HG03175 (cell line): ENCODE measurements around the gene WDR88.

Experiments used
- ATAC-seq: cut with Tn5 transposase; IDR thresholded peaks from one replicate; pipeline ENCODE4 v1.9.1; 2021; ENCODE audit warnings: mild to moderate bottlenecking, moderate library complexity; ENCODE audit not compliant: unreplicated experiment

Gene WDR88, protein sequence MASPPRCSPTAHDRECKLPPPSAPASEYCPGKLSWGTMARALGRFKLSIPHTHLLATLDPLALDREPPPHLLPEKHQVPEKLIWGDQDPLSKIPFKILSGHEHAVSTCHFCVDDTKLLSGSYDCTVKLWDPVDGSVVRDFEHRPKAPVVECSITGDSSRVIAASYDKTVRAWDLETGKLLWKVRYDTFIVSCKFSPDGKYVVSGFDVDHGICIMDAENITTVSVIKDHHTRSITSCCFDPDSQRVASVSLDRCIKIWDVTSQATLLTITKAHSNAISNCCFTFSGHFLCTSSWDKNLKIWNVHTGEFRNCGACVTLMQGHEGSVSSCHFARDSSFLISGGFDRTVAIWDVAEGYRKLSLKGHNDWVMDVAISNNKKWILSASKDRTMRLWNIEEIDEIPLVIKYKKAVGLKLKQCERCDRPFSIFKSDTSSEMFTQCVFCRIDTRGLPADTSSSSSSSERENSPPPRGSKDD

DNA sequence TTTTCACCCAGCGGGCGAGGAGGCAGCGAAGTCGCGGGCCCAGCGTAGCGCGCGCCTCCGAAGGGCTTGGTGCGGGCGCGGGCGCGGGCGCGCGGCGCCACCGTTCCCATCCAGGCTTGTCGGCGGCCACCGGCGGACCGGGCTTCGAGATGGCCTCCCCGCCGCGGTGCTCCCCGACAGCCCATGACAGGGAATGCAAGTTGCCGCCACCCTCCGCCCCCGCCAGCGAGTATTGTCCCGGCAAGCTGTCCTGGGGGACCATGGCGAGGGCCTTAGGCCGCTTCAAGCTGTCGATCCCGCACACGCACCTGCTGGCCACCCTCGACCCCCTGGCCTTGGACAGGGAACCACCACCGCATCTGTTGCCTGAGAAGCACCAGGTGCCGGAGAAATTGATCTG lies at the start of gene WDR88:
Gene WDR88 (plus strand): TSS at position 94 of the 400 bp plus-strand sequence. CDS start 56 bp downstream, at position 150.
- ATAC-seq, result no peak

DNA sequence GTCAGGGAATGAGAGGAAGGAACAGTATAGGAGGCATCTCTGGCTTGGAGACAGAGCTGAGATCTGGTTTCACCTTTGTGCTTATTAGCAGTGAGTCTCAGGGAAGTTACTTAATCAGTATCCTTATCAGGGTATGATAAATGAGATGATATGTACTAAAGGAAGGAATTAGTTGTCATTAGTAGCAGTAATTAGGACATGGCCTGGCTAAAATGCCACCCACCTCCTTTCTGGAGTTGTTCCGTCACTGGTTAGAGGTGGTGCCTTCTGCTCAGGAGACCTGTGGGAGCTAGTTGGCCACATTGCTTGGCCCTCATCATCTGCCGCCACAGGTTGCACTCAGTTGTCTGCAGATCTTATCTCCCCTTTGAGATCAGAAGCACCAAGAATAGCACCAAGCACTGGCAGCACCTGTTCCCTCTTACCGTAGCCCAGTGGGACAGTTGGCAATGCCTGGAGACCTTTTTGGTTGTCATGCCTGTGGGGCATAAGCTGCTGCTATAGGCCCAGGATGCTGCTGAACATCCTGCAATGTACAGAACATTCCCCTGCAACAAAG lies 46.3 kb upstream of the WDR88 start:
- no peak for ATAC-seq

DNA sequence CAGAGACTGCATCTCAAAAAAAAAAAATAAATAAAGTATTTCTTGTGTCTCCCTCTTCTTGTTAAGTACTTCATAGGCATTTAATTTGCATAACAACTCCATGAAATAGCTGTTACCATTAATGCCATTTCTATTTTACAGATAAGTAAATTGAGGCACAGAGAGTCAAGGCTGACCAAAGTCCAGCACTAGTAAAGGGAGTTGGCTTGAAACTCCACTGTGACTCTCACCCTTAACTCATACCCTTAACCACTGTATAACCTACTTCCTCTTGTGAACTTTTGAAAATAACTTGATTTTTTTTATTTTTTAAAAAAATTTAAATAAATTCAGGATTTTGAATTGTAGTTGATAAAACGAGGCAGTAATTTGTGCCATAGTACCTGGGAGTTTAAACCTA lies 45.0 kb upstream of the WDR88 start:
- ATAC-seq, result no peak

DNA sequence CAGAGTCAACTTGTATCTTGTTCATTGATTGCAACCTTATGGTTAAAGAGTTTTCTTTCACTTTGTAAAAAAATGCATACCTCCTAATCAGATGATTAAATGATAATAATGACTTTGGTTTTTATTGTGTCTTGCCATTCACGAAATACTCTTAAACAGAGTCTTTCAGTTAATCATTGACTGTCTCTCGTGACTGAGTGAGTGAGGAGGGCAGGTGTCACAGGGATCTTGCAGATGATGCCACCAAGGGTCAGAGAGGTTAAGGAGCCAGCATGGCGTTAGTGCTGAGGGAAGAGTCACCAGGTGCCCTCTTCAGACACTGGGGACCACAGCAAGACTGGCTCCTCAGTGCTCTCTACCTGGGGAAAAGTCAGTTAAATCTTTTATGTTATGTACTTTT lies 42.9 kb upstream of the WDR88 start:
- ATAC-seq, result no peak

DNA sequence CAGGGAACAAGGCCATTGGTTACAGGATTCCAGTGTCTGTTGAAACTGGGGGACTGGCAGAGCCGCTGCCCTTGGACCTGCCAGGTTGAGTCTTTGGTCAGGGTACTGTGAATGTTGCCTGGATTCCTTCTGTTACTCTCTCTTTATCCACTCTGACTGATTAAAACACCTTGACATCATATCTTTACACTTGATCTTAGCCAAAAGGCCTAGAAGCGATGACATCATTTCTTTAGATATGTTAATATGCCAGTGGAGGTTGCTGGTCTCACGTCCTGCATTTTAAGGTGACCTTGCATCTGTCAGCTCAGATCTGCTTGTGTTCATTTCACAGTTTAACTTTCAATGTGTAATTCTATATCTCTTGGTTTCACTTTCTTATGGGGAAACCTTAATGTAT lies 41.7 kb upstream of the WDR88 start:
- ATAC-seq, result no peak

DNA sequence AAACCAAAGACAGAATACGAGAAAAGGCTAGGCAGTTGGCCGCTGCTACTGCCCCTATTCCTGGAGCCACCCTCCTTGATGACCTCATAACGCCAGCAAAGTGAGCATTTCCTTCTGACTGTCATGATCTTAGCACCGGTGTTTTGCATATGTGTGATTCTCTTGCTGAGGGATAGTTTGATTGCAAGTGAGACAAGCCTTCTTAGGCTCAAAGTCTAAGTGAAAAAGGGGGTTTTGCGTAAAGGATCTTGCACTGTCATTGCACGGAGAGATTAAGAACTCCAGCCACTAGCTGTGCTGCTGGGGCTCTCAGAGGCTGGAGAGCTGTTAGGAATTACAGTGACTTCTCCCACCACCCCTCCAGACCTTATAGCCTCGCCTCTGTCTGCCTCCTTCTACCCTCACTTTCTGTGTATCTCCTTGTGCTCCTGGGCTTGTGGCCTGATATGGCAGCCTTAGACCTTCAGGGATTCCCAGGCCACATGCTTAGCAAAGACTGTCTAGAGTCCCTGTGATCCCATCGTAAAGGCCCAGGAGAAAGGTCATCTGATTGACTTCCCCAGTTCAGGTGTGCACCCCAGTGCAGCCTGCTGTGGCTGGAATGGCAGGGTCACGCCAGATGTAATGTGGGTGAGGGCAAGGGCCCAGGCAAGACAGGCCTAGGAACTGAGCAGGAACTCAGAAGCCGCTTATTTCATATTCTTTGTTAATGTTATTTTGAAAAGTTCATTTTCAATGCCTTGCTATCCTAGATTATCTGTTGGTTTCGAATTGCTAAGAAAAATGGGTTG lies 38.3 kb upstream of the WDR88 start:
- ATAC-seq, result no peak

DNA sequence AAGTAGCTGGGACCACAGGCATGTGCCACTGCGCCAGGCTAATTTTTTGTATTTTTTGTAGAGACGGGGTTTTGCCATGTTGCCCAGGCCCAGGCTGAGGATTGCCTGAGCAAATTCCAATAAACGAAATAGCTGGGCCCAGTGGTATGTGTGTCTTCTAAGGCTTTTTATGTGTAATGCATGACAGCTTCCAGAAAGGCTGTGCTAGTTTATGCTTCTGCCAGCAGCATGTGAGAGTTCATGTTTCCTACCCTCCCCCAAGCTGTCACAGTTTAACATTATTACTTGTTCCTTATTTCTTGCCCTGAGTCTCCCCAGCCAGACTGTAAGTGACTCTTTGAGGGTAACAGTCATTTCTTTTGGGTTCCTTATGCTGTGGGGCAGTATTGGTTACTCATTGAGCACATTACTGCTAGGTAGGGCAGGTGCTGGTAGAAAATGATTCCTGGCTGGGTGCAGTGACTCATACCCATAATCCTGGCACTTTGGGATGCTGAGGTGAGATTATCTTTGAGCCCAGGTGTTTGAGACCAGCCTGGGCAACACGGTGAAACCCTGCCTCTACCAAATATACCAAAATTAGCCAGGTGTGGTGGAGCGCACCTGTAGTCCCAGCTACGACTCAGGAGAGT lies 37.4 kb upstream of the WDR88 start:
- no peak for ATAC-seq

DNA sequence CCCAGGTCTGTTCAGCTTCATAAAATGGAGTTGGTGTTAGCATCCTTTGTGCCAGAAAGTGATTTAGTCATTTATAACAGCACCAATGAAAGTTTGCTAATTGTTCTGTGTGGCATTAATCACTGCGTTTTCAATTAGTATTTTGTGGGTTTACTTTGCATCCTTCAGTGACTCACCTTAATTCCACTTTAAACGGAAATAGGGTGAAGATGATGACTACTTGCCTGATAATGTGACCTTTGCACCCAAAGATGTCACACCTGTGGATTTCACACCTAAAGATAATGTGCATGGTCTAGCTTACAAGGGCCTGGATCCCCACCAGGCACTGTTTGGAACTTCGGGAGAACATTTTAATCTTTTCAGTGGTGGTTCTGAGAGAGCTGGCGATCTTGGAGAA lies 35.9 kb upstream of the WDR88 start:
- ATAC-seq, result no peak

DNA sequence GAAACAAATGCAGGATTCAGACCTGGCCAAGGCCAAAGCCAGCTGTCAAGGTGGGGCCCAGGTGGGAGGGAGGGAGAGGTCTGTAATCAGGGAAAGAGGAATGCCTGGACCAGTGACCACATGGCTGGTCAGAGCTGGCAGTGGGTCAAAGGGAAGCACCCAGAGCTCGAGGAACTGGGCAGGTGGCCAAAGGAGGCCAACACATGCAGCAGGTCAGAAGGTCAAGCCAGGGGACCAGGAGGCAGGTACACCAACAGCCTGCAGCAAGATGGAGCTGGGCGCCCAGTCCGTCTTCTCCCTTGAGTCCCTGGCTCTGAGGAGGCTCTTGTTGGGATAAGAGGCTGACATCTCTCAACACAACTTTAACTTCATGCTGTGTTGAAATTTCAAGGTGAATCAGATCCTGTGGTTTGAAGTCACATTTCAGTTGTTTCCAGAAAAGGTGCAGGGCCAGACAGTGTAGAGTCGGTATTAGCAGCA lies 33.8 kb upstream of the WDR88 start:
- ATAC-seq, result no peak

DNA sequence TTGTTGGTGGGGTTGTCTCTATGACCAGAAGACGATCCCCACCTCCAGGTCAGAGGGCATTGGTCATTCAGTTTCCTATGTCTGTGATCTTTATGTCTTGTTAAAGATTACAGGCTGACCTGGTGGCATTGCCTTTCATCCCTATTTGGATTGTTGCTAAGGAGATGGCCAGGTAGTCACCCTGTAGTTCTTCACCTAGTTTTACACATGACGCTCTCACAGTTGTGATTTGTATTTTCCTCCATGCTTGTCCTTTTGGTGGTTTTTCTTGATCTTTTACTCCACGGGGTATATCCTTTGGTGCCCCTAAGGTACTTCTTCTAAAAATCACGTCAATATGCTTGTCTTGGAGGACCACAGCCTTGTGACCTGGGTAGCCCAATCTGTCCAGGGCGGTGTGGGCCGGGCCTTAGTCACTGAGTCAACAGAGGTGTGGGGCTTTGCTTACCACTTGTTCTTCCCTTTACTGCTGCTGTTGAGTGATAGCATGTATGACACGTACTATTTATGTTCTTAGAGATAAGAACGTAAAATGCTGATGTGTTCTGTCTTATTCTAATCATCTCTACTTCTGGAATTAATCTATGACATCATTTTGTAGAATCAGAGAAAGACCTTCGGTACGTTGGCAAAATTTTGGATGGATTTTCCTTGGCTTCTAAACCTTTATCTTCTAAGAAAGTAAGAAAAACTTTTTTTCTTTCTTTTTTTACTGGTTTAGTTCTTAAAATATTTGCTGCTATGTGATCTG lies 30.8 kb upstream of the WDR88 start:
- ATAC-seq, result no peak

DNA sequence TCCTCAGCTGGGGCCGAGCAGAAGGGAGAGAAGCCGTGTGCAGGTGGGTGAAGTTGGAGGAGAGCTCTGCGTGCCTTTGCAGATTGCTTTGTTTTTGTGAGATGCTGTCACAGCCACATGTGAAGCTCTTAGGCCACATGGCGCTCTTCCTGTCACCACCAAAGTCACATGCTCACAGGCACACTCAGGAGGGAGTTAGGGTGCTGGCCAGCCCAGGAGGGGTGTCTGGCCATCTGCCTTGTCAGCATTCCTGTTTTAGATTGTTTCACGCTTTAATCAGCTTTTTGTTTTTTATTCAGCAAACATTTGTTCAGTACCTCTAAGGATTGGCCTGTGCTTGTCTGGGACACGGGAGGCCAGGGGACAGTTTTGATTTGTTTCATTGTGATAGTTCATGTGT lies 29.0 kb upstream of the WDR88 start:
- ATAC-seq, result no peak

DNA sequence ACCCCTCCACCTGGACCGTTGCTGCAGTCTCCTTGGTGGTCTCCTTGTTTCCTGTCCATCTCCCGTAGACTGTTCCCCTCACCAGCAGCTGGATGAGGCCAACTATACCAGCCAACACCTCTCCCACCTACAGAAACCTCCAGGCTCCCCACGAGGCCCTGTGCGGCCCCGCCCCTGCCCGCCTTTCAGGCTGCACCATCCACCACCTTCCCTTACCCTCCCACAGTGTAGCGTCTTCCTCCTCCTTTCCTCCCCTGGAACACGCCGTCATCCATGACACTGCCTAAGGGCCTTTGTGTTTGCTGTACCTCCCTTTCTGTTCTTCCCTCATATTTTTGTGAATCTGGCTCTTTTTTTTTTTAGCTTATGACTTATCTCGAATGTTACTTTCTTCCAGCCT lies 23.8 kb upstream of the WDR88 start:
- ATAC-seq, result no peak

DNA sequence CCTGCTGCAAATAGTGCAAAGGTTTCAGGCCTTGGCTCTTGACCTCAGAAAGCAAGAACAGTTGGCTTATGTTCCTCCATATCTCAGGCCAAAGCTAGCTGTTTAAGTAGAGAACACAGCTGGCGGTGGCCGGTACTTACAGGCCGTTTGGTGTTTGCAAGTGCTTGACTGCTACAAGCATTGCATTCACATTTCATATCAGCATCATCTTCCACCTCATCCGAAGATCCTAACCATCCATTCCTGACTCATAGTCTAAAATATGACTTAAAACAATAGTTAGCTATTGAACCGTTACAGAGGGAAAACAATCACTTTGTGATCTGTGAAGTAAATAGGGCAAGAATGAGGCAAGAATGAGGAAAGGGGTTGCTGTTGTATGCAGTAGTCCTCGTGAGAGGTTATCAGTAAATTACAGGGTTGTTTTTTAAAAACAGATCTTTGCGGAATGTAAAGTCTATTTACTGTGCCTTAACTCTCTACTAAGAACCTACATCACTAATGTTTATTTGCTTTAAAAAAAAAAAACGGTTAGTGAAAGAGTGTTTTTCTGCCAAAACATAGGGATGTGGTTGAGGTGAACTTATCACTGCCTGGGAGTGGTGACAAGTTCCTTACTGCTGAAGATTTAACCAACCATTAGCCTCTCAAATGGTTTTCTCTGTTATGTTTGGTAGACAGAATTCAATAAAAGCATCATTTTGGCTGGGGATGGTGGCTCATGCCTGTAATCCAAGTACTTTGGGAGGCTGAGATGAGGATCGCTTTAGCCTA lies 21.6 kb upstream of the WDR88 start:
- no peak for ATAC-seq

DNA sequence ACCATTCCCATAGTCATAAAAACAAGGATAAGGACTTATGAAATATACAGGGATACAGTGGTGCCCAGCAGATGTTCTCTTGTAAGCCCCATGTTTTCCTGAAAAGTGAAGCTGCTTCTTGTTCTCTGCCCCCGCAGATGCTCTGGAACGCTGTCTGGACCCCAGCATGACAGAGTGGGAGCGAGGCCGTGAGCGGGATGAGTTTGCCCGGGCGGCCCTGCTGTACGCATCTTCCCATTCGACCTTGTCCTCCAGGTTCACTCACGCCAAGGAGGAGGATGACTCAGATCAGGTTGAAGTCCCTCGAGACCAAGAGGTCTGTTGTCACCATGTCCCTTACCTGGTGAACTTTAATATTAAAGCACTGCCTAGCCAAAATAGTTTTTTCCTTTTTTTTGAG lies 20.3 kb upstream of the WDR88 start:
- ATAC-seq, result no peak

DNA sequence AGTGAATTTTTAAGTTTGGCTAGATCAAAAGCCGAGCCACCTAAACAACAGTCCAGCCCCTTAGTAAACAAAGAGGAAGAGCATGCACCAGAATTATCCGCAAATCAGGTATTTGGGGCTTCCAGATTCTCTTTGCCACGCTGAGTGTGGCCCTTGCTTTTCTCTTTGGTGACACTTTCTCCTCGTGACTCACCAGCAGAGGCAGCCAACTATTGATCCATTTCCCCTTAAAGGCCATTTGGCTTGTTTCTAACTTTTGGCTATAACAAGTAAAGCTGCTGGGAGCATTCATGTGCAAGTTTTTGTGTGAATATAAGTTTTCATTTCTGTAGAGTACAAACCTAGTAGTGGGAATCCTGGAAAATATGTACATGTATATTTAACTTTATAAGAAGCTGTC lies 17.6 kb upstream of the WDR88 start:
- ATAC-seq, result no peak

DNA sequence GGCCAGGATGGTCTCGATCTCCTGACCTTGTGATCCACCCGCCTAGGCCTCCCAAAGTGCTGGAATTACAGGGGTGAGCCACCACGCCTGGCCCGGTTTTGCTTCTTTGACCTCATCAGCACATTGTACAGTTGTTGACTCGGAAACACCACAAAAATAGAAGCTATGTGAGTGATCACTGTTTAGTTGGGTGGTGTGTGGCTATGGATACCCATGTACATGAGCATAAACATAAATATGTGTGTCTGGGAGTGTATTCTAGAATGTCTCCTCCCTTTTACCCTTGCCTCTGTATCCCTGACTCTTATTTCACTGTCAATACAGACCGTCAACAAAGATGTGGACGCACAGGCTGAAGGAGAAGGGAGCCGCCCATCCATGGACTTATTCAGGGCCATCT lies 14.4 kb upstream of the WDR88 start:
- ATAC-seq, result no peak

DNA sequence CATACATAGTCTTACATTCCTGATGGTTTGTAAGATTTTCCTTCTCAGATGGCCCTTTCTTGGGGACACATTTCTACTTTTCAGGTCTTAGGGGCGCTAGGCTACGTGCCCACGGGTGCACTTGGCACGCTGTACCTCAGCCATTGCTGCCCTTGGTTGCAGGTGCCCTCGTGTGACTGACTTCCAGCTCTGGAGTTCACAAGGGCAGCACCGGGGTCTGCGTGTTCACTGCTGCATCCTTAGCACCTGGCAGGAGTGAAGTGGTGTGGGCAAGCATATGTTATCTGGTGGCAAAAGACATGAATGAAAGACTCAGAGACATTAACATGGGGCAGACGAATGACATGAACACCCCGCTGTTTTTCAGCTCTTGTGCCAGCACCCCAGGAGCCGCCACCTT lies 13.3 kb upstream of the WDR88 start:
- no peak for ATAC-seq

DNA sequence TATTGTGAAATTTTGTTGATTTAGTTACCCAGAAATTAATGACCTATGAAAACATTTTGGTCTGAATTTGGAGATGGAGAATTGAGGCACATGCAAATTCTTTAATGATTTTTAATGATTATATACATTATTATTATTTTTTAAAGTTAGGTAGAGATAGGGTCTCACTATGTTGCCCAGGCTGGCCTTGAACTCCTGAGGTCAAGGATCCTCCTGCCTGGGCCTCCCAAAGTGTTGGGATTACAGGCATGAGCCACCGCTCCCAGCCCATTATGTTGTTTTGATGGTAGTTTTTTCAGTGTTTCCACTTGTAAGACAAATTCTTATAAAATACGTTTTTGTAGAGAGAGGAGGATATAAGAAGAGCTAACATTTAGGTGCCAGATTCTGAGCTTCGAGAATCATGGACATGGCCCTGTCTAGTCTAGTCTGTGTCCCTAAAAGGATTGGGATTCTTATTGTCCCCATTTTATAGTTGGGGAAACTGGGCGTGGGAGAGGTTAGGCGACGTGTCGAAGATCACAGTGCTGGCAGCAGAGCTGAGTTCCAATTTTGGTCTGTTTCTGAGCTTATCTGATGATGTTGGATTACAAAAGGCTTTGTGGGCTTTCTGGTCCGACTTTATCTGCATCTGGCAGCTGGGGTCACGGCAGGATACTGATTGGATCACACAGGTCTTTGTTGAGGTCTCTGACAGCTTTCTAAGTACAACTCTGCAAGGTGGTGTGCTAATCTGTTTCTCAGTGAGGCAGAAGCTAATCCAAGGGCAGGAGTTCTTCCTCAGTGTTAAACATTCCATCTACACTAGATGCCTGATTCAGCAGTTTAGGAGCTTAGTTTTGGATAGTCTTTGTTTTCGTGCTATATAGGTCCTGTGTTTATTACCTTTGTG lies 7.5 kb upstream of the WDR88 start:
- no peak for ATAC-seq

DNA sequence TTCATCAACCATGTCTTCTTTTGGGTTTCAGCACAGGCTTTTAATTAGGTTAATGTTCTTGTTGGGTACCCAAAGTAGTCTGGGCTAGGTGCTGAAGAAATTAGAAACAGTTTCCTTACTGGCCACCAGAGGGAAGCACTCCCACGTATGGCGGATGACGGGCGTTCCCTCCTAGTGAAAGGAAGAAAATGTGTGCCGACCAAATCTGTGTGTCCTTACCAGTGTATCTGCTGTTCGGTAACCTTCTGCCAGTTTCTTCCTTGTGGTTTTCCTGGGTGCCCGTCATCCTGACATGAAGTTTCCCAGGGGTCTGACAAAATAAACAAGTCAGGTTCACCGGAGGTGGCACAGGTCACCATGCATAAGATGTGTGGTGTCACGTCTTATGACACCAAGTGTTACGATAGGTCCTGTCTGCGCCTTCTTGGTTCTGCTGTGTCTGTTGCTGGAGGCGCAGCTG lies 6.0 kb upstream of the WDR88 start:
- peak; percentile 80 for ATAC-seq
